Stimulated activated CD4-positive, alpha-beta T cell treated with anti-CD3 and anti-CD28 coated beads, Interleukin-2, amount 100 ng/mL, for 4 hours (primary cell): ENCODE results near the gene SLC2A4RG.

Experiments used
- DNase-seq: peaks from one replicate; pipeline ENCODE4 v3.0.0-alpha.2; 2020; ENCODE audit warnings: low read depth

The SLC2A4RG gene

DNA sequence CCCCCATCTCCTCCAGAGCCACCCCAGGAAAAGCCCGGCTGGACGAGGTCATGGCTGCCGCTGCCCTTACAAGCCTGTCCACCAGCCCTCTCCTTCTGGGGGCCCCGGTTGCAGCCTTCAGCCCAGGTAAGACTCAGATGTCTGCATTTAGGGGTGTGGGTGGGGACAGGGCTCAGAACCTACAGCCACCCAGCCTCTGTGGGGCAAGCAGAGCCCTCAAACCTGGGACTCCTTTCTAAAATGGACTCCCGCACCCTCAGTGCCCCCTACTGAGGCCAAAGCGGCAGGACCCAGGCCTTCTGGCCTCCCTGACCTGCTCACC is 1.7 kb downstream of the SLC2A4RG start:
- DNase-seq = no peak

DNA sequence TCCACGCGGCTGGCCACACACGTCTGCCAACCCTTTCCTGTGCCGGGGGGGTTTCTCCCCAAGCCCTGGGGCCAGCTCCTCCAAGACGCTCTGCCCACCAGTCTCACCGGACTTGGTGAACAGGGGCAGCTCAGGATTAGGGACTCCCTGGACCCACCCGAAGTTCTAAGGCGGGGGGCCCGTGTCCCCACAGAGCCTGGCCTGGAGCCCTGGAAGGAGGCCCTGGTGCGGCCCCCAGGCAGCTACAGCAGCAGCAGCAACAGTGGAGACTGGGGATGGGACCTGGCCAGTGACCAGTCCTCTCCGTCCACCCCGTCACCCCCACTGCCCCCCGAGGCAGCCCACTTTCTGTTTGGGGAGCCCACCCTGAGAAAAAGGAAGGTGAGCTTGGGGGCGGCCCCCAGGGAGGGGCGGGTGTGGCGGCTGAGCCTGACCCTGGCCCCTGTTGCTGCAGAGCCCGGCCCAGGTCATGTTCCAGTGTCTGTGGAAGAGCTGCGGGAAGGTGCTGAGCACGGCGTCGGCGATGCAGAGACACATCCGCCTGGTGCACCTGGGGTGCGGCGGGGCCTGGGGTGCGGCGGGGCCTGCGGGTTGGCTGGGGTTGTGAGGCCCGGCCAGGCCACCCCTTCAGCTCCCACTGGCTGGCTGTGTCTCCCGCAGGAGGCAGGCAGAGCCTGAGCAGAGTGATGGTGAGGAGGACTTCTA is 2.3 kb downstream of the SLC2A4RG start:
- DNase-seq = no peak

GRCh38 chr20:63742381-63743024 is 2.9 kb downstream of the SLC2A4RG start:
- DNase-seq = no peak

GRCh38 chr20:63743210-63743970 is 3.8 kb downstream of the SLC2A4RG start:
- no peak for DNase-seq

DNA sequence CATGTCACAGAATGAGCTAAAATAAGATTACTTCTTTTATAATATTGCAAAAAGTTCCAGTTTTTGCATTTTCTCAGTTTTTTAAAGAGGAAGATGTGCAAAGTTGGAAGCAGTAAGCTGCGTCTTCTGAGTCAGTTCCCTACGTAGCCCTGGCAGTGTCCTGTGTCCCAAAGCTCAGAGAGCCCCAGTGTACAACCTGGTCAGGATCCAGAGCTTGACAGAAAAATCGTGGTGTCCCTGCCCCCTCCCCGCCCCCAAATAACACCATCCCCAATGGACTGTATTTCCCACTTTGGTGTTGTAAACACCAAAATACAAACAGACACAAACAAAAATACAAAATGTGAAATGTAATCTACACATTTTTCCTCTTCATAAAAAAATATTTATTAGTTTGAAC is 4.6 kb downstream of the SLC2A4RG start:
- DNase-seq = no peak

- DNase-seq = no peak
These were observed 5.2 kb downstream of the SLC2A4RG start for GRCh38 chr20:63744574-63745423.

- no peak for DNase-seq
These were observed 5.8 kb downstream of the SLC2A4RG start for GRCh38 chr20:63745424-63745805.

- DNase-seq = no peak
These were observed 6.6 kb downstream of the SLC2A4RG start for GRCh38 chr20:63745961-63746731.

DNA sequence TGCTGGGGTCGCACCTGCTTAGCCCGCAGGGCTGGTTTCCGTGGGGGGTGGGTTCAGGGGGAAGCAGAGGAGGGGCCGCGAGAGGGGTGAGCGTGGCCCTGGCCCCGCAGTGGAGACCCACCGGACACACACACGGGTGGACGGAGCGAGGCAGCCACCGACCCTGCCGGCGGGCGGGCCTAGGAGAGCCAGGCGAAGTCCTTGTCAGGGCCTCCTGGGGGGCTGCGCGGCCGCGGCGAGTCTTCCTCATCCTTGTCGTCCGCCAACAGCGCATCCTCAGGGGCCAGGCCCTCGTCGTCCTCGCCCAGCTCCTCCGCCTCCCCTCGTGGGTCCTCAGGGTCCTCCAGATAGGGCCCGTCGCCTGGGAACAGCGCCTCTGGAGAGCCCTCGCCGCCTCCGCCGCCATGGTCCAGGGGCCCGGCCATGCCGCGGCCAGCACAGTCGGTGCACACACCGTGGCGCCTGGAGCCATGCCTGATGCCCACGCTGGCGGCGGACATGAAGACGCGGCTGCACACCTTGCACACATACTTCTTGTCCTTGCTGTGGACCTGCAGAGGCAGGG is 7.3 kb downstream of the SLC2A4RG start:
- DNase-seq = no peak

- DNase-seq = no peak
These were observed 8.1 kb downstream of the SLC2A4RG start for GRCh38 chr20:63747622-63748069.

DNA sequence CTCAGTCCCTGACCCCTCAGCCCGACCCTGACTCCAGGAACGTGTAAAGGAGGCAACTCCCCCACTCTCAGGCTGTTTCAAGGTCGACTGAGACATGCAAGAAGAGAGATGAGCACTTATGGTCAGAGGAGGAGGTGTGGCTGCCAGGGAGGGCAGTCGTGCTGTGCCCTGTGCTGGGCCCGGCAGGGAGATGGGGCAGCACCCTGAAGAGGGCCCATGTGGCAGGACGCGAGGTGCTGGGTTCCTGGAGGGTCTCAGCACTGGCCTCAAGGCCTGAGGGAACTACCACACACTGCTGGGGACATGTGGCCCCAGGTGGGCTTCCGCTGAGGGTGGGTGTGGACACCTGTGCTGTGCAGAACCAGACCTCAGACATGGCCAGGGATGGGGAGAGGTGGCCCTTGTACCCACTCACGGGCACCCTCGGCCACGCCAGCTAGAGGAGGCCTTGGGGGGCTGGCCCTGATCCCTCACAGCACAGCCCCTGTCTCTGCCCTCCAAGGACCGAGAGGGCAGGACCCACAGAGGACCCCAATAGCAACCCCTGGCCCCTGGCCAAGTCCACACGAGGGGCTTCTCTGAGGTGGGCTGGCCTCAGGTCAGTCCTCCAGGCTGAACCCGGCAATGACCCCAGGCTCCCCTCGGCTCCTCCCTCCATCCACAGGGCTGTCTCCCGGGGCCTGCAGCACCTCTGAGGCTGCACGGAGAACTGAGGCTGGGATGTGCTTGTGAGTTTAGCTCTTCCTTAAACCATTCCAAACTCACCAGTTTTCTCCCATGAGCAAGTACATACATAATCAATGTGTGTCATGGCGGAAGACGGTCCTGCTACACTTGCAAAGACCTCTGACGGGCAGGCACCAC is 8.7 kb downstream of the SLC2A4RG start:
- DNase-seq = no peak

DNA sequence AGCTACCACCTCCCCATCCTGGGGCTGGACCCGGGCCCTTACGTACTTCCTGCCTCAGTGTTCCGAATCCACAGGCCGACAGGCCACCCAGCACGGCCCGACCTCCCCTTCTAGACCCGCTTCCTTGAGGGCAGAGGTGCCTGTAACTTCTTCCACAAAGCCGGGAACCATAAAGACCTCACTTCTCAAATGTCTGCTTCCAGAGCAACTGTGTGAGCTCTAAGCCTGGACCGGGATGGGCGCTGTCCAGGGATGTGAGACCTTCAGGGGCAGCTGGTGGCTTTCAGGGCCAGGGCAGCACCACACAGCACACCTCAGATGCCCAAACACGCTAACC is 9.3 kb downstream of the SLC2A4RG start:
- no peak for DNase-seq

DNA sequence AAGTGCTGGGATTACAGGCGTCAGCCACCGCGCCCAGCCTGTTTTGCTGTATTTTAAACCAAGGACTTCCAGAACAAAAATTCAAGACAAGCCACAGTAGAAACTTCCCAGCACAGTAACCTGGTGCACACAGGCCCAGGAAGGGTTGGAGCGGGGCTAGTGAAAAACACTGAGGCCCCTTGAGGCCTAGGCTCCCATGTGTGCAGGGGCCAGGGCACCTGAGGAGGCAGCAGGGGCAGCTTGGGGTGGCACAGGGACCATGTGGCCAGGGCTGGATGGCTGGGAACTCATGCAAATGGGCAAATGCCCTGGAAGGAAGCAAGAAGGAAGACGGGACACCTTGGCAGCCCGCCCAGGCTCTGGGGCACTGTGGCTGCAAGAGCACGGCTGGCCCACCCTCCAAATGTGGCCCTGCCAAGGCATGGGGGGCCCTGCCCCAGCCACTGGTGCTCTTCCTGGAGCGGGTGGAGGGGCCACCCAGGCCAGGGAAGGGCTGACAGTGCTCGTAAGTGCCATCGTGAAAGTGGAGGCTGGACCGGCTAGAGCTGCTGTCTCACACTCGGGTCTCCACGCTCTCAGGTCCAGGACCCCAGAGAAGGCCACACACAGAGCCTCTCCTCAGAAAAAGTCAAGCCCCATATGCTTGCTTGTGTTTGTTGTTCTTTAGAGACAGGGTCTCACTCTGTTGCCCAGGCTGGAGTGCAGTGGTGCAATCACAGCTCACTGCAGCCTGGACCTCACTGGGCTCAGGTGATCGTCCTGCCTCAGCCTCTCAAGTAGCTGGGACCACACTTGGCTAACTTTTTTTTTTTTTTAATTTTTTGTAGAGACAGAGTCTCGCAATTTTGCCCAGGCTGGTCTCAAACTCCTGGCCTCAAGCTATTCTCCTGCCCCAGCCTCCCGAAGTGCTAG is 10.3 kb downstream of the SLC2A4RG start:
- no peak for DNase-seq

- peak; percentile 40 for DNase-seq
These were observed 11.4 kb downstream of the SLC2A4RG start for GRCh38 chr20:63750807-63751470.

DNA sequence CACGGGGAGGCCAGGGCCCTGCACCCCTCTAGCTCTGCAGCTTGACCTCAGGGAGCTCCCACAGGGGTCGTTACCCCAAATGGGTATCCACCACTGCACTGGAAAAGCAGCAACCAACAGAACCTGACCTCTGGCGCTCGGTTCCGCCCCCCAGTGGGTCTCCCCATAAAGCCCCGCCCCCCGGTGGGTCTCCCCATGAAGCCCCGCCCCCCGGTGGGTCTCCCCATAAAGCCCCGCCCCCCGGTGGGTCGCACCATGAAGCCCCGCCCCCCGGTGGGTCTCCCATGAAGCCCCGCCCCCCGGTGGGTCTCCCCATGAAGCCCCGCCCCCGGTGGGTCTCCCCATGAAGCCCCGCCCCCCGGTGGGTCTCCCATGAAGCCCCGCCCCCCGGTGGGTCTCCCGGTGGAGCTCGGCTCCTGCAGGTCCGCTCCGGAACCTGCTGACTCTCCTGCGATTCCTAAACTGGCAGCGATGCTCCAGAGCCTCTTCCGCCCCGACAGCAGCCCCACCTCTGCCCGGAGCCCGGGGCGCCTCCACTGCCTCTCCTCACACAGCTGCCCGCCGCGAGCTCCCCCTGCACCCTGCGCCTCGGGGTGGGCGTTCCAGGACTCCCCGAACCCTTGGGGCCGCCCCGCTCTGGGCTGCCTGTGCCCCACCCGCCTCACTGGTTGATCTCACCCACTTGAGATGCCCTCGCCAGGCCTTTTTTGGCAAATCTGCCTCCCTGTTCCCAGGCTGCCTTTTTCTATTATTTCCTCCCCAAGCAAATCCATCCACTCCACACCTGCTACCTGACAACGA is 12.1 kb downstream of the SLC2A4RG start:
- DNase-seq = no peak

DNA sequence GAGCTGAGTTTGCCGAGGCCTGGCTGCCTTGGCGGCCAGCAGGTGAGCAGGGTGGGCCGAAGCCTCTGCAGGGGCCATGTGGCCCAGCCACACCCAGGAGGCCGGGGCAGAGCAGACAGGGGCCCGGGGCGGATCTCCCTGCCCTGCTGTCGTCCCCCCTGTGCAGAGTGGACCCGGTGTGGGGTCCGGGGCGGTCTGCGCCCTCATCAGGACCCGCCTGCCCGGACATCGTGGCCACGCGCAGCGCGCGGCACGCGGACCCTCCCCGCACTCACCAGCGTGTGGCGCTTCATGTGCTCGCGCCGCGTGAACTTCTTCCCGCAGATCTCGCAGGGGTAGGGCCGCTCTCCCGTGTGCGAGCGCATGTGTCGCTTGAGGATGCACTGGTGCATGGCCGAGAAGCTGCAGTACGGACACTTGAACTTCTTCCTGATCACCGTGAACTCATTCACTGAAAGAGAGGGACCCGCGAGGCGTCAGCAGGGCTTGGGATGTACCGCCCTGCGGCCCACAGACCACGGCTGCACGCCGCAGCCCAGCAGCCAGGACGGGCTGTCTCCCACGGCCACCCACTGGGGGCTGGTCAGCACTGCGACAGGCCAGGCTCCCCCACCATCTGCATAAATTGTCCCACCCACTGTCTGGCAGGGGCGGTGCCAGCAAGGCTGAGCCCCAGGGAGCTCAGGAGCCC is 13.0 kb downstream of the SLC2A4RG start:
- DNase-seq = no peak

GRCh38 chr20:63753381-63753780 is 13.8 kb downstream of the SLC2A4RG start:
- DNase-seq = no peak
